ENCODE data around the gene PLAC1.

GRCh38 chrX:134671294-134671693 lies 13.0 kb upstream of the PLAC1 start:
- no peak for TF ChIP-seq EZH2 (IDR thresholded peaks at IDR 0.05)
- no peak for TF ChIP-seq POLR2AphosphoS5 (IDR thresholded peaks at IDR 0.05; ENCODE audit: borderline replicate concordance, low read depth, low read length)
- no peak for TF ChIP-seq FOXP2 (optimal IDR thresholded peaks at IDR 0.05; ENCODE audit: control extremely low read depth, extremely low read length, insufficient read depth)

Measured in SK-N-MC (cell line).